ENCODE results near the gene SARNP.
A peak's percentile ranks its signal among the peaks of the same experiment; 100 is the strongest.

SARNP gene

GRCh38 chr12:55827806-55828205, 10.3 kb upstream of the SARNP start:
- TF ChIP-seq EGR1 (IDR thresholded peaks at IDR 0.05): no peak
- TF ChIP-seq TAF1 (IDR thresholded peaks at IDR 0.05; ENCODE audit: low read depth): no peak
- TF ChIP-seq YY1 (IDR thresholded peaks at IDR 0.05; ENCODE audit: low read depth): no peak
- TF ChIP-seq RAD21 (IDR thresholded peaks at IDR 0.05; ENCODE audit: low read depth): no peak
- no peak for TF ChIP-seq NFIC (IDR thresholded peaks at IDR 0.05)
- TF ChIP-seq CREB1 (IDR thresholded peaks at IDR 0.05; ENCODE audit: low read depth): no peak
- TF ChIP-seq REST (IDR thresholded peaks at IDR 0.05; ENCODE audit: low read depth): no peak
- no peak for TF ChIP-seq EP300 (IDR thresholded peaks at IDR 0.05; ENCODE audit: borderline replicate concordance)
- no peak for TF ChIP-seq USF1 (IDR thresholded peaks at IDR 0.05)
- no peak for TF ChIP-seq FOXM1 (IDR thresholded peaks at IDR 0.05; ENCODE audit: borderline replicate concordance, low read depth)

GRCh38 chr12:55824726-55825125, 7.2 kb upstream of the SARNP start:
- no peak for TF ChIP-seq EGR1 (IDR thresholded peaks at IDR 0.05)
- no peak for TF ChIP-seq TEAD4 (IDR thresholded peaks at IDR 0.05)
- TF ChIP-seq NFIC (IDR thresholded peaks at IDR 0.05): no peak
- TF ChIP-seq ZBTB7A (IDR thresholded peaks at IDR 0.05; ENCODE audit: low read depth): no peak
- TF ChIP-seq YY1 (IDR thresholded peaks at IDR 0.05; ENCODE audit: low read depth): no peak
- TF ChIP-seq FOXM1 (IDR thresholded peaks at IDR 0.05; ENCODE audit: borderline replicate concordance, low read depth): no peak
- TF ChIP-seq MAX (IDR thresholded peaks at IDR 0.05): no peak
- TF ChIP-seq EP300 (IDR thresholded peaks at IDR 0.05; ENCODE audit: borderline replicate concordance): no peak
- no peak for TF ChIP-seq CREB1 (IDR thresholded peaks at IDR 0.05; ENCODE audit: low read depth)
- no peak for TF ChIP-seq TAF1 (IDR thresholded peaks at IDR 0.05; ENCODE audit: low read depth)
- TF ChIP-seq USF1 (IDR thresholded peaks at IDR 0.05): no peak
- TF ChIP-seq CEBPB (IDR thresholded peaks at IDR 0.05): no peak

- TF ChIP-seq EGR1 (IDR thresholded peaks at IDR 0.05) (no peak), MAX (IDR thresholded peaks at IDR 0.05) (no peak), TCF12 (IDR thresholded peaks at IDR 0.05; ENCODE audit: low read depth) (no peak), TEAD4 (IDR thresholded peaks at IDR 0.05) (no peak), TAF1 (IDR thresholded peaks at IDR 0.05; ENCODE audit: low read depth) (no peak), REST (IDR thresholded peaks at IDR 0.05; ENCODE audit: low read depth) (no peak), NFIC (IDR thresholded peaks at IDR 0.05) (no peak), YY1 (IDR thresholded peaks at IDR 0.05; ENCODE audit: low read depth) (no peak), USF1 (IDR thresholded peaks at IDR 0.05) (no peak), ZBTB7A (IDR thresholded peaks at IDR 0.05; ENCODE audit: low read depth) (no peak), CREB1 (IDR thresholded peaks at IDR 0.05; ENCODE audit: low read depth) (no peak)
Measured at GRCh38 chr12:55823419-55823818, 5.9 kb upstream of the SARNP start.

- TF ChIP-seq MAX (IDR thresholded peaks at IDR 0.05) (no peak), TEAD4 (IDR thresholded peaks at IDR 0.05) (peak; percentile 80)
Measured at GRCh38 chr12:55822228-55822627, 4.7 kb upstream of the SARNP start.

GRCh38 chr12:55820679-55821078, 3.2 kb upstream of the SARNP start:
- TF ChIP-seq ZBTB7A (IDR thresholded peaks at IDR 0.05; ENCODE audit: low read depth): no peak
- TF ChIP-seq YY1 (IDR thresholded peaks at IDR 0.05; ENCODE audit: low read depth): no peak
- no peak for TF ChIP-seq REST (IDR thresholded peaks at IDR 0.05; ENCODE audit: low read depth)
- TF ChIP-seq TCF12 (IDR thresholded peaks at IDR 0.05; ENCODE audit: low read depth): no peak
- no peak for TF ChIP-seq MAX (IDR thresholded peaks at IDR 0.05)
- no peak for TF ChIP-seq TEAD4 (IDR thresholded peaks at IDR 0.05)
- no peak for TF ChIP-seq TAF1 (IDR thresholded peaks at IDR 0.05; ENCODE audit: low read depth)
- TF ChIP-seq EGR1 (IDR thresholded peaks at IDR 0.05): no peak
- no peak for TF ChIP-seq CREB1 (IDR thresholded peaks at IDR 0.05; ENCODE audit: low read depth)
- TF ChIP-seq NFIC (IDR thresholded peaks at IDR 0.05): no peak
- TF ChIP-seq USF1 (IDR thresholded peaks at IDR 0.05): no peak
- no peak for TF ChIP-seq RAD21 (IDR thresholded peaks at IDR 0.05; ENCODE audit: low read depth)
- TF ChIP-seq CEBPB (IDR thresholded peaks at IDR 0.05): no peak
- TF ChIP-seq EP300 (IDR thresholded peaks at IDR 0.05; ENCODE audit: borderline replicate concordance): no peak
- no peak for TF ChIP-seq FOXM1 (IDR thresholded peaks at IDR 0.05; ENCODE audit: borderline replicate concordance, low read depth)

Data from Ishikawa (cell line).